GM12891 (cell line): ENCODE results near the gene BAD.

Experiments used
- POLR2A ChIP-seq: IDR thresholded peaks from 2 replicates; pipeline ENCODE4 v1.6.1; 2011; ENCODE audit warnings: low read depth, low read length, control low read depth
- POLR2AphosphoS5 ChIP-seq: IDR thresholded peaks from 2 replicates; pipeline ENCODE4 v1.6.1; 2011; ENCODE audit warnings: low read depth, low read length, control low read depth
- POU2F2 ChIP-seq: IDR thresholded peaks from 2 replicates; pipeline ENCODE4 v1.6.1; 2011; ENCODE audit warnings: low read depth, mild to moderate bottlenecking, control low read depth, low read length, moderate library complexity
- SPI1 ChIP-seq: IDR thresholded peaks from 2 replicates; pipeline ENCODE4 v1.6.1; 2011; ENCODE audit warnings: low read depth, low read length, control low read depth
- TAF1 ChIP-seq: IDR thresholded peaks from 2 replicates; pipeline ENCODE4 v1.6.1; 2011; ENCODE audit warnings: low read depth, low read length, control low read depth

DNA sequence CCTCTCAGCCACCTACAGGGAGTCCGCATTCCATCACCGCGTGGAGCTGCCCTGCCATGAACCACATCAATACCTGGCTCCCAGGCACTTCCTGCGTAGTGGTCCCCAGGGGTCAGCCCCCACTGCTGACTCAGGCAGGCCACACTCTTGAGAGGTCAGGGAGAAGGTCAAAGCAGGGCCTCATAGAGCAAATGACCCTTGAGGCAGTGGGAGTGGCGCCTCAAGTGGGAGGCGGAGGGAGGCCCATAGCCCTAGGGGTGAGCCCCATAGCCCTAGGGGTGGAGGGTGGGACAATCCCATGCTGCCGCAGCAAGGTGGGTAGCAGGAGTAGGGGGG lies 38.4 kb upstream of the BAD start:
- TF ChIP-seq POLR2A: no peak
- no peak for TF ChIP-seq SPI1
- TF ChIP-seq POLR2AphosphoS5: no peak
- no peak for TF ChIP-seq TAF1
- TF ChIP-seq POU2F2: no peak
